GM21723 (cell line): ENCODE results near the gene MAD2L2.

Experiments
- ATAC-seq: cut with Tn5 transposase; IDR thresholded peaks from one replicate; pipeline ENCODE4 v1.9.1; 2021; ENCODE audit warnings: mild to moderate bottlenecking, moderate library complexity; ENCODE audit not compliant: unreplicated experiment

MAD2L2 gene

DNA sequence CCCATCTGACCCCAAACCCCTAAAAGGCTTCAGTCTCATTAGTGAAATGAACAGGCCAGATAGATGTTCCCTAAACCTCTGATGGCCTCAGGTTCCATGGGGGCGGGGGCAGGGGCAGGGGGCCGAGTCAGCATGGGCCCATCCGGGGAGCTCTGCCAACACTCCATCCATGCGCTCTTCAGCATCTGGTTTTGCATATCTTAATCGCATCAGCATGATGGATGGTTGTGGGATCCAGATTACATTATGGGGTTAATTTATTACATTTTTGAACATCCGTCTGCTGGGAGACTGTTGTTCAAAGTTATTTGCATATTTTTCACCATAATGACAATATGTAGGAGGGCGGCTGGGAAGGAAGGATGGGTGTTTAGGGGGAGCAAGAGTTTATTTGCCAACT, 3.1 kb upstream of the MAD2L2 start:
- no peak for ATAC-seq

DNA sequence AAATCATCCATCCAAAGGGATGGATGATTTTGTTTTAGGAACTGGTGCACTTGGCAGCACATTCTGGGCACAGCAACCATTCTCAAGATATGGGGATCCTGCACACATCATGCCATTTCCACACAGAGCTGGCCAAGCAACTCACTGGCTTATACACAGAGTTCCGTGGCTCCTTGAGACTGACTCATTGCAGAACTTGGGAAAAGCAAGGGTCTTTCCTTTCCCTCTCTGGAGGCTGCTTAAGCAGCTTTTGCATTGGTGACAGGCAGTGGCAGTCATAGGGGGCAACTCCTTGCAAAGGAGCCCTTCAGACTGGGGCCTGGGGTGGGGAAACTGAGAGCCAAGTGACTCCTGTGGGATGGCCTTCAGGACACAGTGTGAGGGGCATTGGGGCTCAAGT, 1.9 kb upstream of the MAD2L2 start:
- ATAC-seq, result no peak

DNA sequence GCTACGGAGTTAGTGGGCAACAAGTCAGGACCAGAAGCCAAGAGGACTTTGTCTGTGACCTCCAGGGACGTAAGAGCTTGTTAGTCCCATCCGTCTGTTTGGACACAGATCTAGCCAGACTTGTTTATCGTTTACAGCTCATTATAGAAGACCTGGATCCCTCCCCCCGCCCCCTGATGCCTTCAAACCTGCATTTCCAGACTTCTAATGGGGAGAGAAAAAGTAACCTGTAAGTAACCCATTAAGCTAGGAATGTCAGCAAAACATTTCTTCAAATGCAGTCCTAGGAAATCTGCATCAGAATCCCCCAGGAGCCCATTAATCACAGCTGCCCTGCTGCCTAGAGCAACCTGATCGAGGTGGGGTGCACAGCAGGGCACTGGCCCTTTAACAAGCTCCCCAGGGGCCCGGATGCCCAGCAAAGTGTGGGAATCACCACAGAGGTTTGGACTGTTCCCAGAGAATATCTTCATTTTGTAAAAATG, 1.4 kb upstream of the MAD2L2 start:
- no peak for ATAC-seq

DNA sequence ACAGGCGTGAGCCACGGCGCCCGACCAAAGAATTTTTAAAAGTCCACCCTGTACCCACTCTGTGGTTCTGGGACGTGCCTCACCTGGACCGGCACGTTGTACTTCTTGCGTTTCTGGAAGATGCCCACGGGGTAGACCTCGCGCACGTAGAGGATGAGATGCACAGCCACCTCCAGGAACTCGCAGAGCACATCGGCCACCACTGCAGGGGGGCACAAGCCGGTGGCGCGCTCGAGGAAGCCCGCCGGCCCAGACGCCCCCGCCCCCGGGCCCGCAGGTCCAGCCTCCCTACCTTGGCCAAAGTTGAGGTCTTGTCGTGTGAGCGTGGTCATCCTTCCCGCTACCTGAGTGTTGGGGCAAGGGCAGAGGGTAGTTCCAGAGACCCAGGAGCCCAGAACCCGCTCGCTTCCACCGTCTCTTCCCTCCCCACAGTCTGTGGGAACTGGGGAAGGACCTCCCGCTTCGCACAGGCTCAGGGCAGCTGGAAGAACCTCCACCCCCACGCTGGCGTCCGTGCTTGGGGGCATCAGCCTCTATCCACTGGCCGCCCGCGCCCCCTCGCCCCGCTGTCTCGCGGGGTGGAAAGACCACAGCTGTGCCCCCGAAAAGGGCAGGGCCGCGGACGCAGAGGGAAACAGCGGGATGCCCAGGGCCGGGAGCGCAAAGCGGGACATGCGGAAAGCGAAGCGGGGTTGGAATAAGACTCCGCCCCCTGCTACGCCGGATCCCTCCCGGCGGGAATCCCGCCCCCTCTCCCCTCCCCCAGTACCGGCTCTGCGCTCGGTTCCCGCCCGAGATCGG, 478 bp downstream of the MAD2L2 start:
- ATAC-seq, result peak; percentile 26

DNA sequence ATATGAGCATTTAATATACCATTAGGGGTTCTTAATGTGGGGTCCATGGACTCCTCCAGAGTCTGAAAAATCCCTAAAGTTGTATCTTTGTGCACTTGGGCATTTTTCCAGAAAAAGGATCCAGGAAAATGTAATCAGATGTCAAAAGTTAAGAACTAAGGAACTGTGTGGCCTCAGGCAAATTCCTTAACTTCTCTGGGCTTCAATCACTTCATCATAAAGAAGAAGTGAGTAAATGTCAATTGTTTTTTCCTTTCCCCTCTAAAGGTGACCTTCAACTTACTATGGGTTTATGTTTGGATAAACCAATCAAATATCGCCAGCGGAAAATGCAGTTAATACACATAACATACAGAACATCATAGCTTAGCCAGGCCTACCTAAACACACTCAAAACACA, 2.5 kb downstream of the MAD2L2 start:
- ATAC-seq, result no peak

DNA sequence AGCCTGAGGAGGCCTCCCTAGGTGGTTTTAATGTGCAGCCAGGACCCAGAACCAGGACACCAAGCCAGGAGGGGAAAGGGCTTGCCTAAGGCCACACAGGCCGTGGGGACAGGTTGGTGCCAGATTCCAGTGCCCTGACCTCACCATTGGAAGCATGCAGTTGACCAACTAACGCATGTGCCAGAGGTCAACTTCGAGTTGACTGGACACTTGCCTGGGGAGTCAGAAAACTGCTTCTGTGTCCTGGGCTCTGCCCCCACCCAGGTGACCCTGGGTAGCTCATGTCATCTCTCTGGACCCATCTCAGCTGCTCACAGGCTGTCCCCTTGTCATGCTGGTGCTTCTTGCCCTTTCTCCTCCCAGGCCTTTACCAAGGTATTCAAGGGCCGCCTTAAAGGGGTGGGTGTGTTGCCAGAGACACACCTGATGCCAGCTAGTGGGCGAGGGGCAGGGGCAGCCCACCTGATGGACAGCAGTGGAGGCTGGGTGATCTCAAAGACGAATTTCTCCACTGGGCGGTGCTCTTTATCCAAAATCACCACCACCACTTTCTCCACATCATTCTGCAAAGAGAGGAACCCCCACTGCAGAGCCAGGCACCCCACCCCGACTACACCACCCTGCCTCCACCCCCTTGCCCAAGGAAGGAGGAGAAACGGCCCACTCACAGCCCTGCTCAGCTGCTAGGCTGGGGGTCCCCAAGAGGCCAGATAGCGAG, 4.4 kb downstream of the MAD2L2 start:
- no peak for ATAC-seq

DNA sequence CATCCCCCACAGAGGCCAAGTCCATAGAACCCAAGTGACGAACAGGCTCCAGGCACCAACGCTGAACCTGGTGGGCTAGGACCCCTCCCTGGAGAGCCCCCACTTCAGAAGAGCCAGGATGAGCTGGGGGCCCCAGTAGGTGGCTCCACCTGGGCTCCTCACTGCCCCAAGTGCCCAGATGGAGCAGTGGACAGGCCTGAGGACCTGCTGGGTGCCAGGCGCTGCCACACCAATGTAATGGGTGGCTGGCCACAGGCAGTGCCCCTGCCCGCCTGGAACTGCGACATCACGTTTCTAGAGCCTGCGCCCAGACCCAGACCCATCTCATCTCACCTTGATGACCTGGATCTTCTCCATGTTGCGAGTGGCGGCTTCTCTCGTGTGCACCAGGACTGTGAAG, 5.6 kb downstream of the MAD2L2 start:
- ATAC-seq, result no peak

DNA sequence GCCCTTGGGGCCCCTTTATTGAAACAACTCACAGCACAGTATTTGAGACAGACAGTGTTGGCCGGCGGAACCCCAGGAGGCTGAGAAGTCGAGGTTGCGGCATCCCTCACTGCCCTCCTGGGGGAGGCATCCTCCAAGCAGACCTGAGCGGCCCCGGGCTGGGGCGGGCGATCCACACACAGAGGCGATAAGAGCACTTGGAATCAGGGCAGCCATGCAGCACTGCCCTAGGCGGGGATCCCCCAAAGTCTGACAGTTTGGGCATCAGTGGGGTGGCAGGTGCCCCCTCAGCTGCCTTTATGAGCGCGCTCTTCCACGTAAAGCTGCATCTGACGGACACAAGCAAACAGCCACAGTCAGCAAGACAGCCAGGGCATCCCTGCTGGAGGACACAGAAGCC, 6.5 kb downstream of the MAD2L2 start:
- ATAC-seq, result no peak

DNA sequence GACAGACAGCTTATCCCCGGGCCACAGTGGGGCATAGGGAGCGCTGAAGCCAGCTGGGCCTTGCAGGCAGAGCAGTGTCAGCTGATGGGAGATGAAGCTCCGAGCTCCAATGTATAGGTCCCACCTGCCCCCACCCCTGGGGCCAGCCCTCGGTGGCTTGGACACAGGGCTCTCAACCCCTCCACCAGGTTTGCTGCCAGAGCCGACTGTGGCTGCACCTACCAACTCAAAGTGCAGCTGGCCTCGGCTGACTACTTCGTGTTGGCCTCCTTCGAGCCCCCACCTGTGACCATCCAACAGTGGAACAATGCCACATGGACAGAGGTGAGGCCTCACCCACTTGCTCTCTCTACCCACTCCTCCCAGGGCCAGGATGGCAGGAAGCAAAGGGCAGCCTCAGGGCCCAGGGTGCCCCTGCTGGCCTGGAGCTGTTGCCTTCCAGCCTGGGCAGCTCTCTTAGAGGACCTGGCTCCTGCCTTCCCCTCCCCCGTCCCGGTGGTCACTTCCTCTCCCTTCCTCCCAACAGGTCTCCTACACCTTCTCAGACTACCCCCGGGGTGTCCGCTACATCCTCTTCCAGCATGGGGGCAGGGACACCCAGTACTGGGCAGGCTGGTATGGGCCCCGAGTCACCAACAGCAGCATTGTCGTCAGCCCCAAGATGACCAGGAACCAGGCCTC, 7.7 kb downstream of the MAD2L2 start:
- ATAC-seq, result no peak

DNA sequence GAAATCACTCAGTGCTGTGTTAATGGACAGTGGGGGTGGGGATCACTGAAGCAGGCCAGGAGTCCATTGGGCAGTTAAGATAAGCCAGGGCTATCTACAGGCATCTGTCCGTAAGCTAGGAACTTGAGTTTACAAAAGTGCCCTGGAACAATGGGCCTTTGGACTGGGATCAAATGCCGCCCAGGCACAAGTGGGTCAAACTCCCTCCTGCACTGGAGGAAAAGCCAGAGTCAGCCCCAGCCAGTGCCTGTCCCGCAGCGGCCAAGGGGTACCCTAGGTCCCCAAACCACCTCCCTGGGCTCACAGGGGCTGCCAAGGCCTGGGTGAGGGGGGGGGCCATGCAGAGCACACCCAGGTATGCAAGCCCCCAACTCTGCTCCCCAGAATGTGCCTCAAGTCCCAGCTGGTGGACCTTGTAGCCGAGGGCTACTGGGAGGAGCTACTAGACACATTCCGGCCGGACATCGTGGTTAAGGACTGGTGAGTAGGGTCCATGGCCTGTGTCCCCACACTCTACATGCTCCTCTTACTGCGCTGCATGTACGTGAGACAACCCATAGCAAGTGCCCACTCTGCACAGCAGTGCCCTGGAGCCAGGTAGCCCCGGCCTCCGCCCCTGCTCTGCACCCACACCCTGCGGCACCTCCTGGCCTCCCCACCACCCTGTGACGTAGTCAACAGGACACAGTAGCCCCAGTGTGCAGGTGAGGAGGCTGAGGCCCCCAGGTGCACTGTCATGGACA, 9.2 kb downstream of the MAD2L2 start:
- ATAC-seq, result no peak

DNA sequence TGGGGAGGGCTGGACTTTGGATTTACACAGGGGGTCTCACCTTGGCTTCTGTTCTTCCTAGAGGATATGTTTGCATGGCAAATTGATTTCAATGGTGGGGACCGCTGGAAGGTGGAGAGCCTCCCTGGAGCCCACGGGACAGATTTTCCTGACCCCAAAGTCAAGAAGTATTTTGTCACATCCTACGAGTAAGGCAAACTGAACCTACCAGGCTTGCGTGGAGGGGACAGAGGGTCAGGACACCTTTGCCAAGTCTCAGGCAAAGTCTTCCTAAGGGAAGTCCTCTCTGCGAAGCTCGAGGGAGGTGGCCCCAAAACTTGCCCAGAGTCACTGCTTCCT, 9.8 kb downstream of the MAD2L2 start:
- no peak for ATAC-seq

DNA sequence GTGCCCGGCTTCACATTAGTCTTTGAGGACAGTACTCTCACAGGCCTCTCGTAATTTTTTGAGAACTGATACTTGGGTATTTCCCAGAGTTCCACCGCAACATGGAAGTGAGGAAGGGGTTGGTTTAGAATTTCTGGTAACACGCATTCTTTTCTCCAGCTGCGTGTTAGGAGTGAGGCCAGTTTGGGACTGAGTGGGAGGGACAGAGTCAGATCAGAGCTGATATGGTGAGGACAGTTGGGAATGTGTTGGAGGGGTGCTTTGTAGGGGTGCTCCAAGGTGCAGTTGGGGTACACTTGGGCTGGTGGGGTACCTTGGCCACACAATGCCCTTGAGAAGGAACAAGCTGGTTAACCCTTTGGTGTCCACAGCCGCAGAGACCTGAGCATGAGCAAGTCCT, 10.2 kb downstream of the MAD2L2 start:
- no peak for ATAC-seq

DNA sequence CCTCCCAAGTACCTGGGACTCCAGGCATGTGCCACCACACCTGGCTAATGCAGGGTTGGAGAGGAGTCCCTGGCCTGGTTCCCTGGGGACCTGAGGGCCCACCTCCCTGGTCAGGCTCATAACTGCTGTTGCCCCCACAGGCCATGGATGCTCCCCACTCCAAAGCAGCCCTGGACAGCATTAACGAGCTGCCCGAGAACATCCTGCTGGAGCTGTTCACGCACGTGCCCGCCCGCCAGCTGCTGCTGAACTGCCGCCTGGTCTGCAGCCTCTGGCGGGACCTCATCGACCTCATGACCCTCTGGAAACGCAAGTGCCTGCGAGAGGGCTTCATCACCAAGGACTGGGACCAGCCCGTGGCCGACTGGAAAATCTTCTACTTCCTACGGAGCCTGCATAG, 12.4 kb downstream of the MAD2L2 start:
- ATAC-seq, result no peak

DNA sequence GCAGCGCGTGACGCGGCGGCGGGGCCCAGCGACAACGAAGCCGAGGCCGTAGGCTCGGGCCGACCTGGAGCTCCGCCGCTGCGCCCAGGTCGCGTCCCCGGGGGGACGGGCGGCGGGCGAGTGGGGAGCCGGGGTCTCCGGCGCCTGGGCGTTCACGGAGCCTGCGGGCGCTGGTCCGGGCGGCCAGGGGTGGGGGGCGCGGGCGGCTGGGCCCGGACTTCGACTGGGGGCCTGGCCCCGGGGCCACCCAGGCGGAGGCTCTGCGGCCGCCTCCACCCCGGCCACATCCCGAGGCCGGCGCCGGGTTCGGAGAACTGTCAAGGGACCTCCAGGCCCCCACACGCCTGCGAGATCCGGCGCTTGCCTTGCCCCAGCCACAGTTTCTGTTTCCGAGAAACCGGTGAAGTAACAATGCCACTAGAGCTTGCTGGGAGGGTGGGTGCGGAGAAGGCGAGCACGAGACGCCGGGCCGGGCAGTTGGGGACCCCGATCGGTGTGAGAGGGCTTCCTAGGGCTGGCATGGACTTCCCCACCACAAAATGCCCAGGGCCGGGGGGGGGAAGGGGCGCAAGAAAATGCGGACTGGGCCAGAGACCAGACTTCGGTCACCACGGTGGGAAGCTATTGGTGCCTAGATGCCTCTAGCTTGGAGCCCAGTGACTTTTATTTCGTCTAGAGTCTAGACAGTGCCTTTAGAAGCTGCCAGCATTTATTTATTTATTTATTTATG, 16.4 kb downstream of the MAD2L2 start:
- ATAC-seq, result peak; percentile 34

DNA sequence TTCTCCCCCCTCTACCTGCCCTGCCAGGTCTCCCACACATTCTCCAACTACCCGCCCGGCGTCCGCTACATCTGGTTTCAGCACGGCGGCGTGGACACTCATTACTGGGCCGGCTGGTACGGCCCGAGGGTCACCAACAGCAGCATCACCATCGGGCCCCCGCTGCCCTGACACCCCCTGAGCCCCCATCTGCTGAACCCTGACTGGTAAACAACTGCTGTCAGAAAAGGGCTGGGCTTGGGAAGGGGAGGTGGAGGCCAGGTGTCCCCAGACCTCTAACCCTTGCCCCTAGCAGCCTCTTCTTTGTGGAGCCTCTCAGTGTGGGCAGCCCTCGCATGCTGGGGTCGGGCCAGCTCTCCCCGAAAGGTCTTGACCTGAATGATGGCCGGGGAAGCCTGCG, 19.8 kb downstream of the MAD2L2 start:
- no peak for ATAC-seq

DNA sequence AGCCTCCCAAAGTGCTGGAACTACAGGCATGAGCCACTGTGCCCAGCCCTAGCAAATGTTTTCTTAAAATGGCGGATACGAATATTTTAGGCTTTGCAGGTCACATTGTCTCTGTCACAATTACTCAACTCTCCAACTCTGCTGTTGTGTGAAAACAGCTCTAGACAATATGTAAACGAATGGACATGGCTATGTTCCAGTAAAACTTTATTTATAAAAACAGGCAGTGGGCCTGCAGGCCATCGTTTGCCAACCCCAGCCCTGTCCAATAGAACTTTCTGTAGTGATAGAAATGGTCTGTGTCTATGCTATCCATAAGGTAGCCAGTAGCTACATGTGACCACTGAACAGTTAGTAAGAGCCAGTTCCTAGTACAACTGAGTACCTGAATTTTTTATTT, 21.2 kb downstream of the MAD2L2 start:
- no peak for ATAC-seq

DNA sequence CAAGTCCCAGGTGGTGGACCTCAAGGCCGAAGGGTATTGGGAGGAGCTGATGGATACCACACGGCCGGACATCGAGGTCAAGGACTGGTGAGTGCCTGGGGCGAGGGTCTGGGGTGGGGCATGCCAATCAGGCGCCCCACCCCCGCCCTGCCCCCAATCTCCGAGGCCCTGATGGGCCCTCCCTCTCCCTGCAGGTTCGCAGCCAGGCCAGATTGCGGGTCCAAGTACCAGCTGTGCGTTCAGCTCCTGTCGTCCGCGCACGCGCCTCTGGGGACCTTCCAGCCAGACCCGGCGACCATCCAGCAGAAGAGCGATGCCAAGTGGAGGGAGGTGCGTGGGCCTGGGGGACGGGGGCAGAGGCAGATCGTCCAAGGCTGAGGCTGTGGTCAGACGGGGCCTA, 22.4 kb downstream of the MAD2L2 start:
- no peak for ATAC-seq

DNA sequence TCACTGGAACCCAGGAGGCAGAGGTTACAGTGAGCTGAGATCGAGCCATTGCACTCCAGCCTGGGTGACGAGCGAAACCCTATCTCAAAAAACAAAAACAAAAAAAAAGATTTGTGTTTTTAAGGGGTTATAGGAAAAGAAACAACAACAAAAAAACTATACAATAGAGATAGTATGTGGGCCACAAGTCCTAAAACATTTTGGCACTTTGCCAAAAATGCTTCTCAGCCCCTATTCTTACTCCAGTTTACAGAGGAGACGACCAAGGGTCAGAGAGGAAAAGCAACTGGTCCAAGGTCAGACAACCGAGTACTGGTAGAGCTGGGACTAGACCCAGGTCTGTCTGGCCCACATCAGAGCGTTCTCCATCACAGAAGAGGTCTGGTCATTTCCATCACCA, 23.3 kb downstream of the MAD2L2 start:
- no peak for ATAC-seq

DNA sequence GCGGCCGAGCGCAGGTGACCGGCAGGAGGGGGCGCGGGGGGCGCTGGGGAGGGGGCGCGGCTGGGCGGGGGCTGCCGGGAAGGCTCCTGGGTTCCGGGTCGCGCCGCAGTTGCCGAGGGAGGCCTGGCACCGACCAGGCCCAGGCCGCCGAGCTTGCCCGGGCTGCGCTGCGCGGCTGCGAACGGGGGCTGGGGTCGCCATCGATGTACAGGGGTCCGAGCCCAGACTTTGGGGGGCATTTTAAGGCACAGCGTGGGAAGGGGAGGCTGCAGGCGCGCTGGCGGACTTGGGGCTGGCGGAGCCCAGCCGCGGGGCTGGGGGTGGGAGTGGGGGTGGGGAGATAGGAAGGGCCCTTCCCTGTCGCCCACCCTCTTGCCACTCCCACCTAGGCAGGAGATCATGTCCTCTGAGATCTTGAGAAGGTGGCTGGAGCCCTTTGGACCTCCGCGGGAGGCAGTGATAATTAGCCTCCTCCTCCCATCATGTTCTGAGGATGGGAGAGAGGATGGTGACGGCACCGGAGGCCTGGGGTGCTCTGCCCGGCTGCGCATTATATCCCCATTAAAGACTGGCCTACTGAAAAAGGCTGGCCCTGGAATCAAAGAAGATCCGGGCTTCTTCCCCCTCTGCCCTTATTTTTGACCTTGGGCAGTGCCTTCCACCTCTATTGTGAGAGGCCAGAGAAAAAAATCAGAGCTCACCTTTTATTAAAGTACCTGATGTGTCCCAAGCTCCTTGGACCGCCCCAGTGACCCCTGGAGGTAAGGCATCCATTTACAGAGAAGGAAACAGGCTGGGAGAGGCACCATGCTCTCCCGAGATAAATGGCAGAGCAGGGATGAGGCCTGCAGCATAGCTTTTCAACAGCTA, 25.8 kb downstream of the MAD2L2 start:
- ATAC-seq, result peak; percentile 35
